Measurements from ENCODE around the gene NEUROD1.

Gene NEUROD1

DNA sequence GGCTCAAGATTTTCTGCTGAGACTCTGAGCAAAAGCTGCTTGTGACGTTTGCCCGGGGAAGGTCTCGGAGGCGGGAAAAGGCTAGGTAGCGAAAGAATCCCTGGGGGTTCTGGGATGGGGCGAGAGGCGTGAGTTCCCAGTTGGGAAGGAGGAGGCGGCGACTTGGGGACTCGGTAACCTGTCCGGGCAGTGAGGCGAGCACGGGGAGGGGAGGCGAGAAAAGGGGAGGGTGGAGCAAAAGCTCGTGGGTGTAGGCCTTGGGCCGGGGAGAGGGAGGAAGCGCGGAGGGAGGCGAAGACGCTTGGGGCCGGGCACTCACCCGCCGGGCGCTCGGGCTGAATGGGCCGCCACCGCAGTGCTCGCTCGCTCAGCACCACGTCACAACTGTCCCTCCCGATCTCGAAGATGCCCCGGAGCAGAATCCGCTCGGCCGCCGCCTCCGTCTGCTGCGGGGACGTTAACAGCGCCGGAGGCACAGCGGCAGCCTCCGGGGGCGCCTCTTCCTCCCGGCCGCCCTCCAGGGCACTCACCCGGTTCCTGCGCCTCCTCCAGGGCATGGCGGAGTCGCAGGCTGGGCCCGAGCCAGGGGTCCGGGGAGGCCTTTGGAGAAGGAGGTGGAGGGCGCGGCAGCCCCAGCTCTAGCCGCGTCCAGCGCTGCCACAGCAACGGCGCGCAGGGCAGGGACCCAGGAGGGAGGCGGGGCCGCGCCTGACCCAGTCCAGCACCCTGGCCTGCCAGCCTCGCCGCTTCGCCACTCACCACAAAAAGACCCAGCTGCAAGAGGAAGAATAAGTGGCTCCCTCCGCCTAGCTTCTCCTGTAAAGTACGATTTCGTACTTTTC lies 23.6 kb downstream of the NEUROD1 start, which contains the start of gene CERKL:
Gene CERKL, minus strand, starts transcription at position 656 of the 842 bp plus-strand sequence. Its CDS starts 99 bp downstream, at position 557.
- Histone ChIP-seq H3K9ac (ENCODE audit: insufficient read length) (no peak within 1 kb of the TSS), H3K9me3 (ENCODE audit: low read depth, low read length) (no peaks in the 10 kb centered on the region), H3K27ac (no peak within 1 kb of the TSS), H3K36me3 (ENCODE audit: insufficient read depth, low read length) (no peaks in the 10 kb centered on the region), H3K4me3 (no peak within 1 kb of the TSS)
- no peak for DNase-seq (ENCODE audit: low read depth, low spot score)
- TF ChIP-seq FOXP2 (optimal IDR thresholded peaks at IDR 0.05; ENCODE audit: control extremely low read depth, extremely low read length, insufficient read depth) (no peak), EZH2 (IDR thresholded peaks at IDR 0.05) (no peak), POLR2AphosphoS5 (IDR thresholded peaks at IDR 0.05; ENCODE audit: borderline replicate concordance, low read depth, low read length) (no peak)

- H3K4me3 ChIP-seq, result no peak overlapping the region
- H3K9me3 ChIP-seq (ENCODE audit: low read depth, low read length), result no peaks in the 10 kb centered on the region
- H3K27ac ChIP-seq, result no peak overlapping the region
- no peaks in the 10 kb centered on the region for H3K36me3 ChIP-seq (ENCODE audit: insufficient read depth, low read length)
- H3K9ac ChIP-seq (ENCODE audit: insufficient read length), result no peak overlapping the region
- no peak for DNase-seq (ENCODE audit: low read depth, low spot score)
- TF ChIP-seq POLR2AphosphoS5 (IDR thresholded peaks at IDR 0.05; ENCODE audit: borderline replicate concordance, low read depth, low read length) (no peak), FOXP2 (optimal IDR thresholded peaks at IDR 0.05; ENCODE audit: control extremely low read depth, extremely low read length, insufficient read depth) (no peak), EZH2 (IDR thresholded peaks at IDR 0.05) (no peak)
Observed at GRCh38 chr2:181655519-181655918, 24.8 kb downstream of the NEUROD1 start.

DNA sequence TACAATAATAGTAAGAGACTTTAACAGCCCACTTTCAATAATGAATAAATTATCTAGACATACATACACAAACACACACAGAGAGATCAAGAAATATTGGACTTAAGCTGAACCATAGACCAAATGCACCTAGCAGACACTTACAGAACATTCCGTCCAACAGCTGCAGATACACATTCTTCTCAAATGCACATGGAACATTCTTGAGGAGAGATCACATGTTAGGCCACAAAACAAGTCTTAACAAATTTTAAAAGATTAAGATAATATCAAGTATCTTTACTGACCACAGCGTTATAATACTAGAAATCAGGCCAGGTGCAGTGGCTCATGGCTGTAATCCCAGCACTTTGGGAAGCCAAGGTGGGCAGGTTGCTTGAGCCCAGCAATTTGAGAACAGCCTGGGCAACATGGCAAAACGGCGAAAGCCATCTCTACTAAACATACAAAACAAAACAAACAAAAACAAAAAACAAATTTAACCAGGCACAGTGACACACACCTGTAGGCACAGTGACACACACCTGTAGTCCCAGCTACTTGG lies 30.8 kb downstream of the NEUROD1 start:
- no peak overlapping the region for H3K4me3 ChIP-seq
- no peak for TF ChIP-seq EZH2 (IDR thresholded peaks at IDR 0.05)
- TF ChIP-seq FOXP2 (optimal IDR thresholded peaks at IDR 0.05; ENCODE audit: control extremely low read depth, extremely low read length, insufficient read depth), result no peak
- TF ChIP-seq POLR2AphosphoS5 (IDR thresholded peaks at IDR 0.05; ENCODE audit: borderline replicate concordance, low read depth, low read length), result no peak
- DNase-seq (ENCODE audit: low read depth, low spot score), result no peak
- no peak overlapping the region for H3K27ac ChIP-seq
- no peaks in the 10 kb centered on the region for H3K36me3 ChIP-seq (ENCODE audit: insufficient read depth, low read length)
- no peaks in the 10 kb centered on the region for H3K9me3 ChIP-seq (ENCODE audit: low read depth, low read length)
- no peak overlapping the region for H3K9ac ChIP-seq (ENCODE audit: insufficient read length)

DNA sequence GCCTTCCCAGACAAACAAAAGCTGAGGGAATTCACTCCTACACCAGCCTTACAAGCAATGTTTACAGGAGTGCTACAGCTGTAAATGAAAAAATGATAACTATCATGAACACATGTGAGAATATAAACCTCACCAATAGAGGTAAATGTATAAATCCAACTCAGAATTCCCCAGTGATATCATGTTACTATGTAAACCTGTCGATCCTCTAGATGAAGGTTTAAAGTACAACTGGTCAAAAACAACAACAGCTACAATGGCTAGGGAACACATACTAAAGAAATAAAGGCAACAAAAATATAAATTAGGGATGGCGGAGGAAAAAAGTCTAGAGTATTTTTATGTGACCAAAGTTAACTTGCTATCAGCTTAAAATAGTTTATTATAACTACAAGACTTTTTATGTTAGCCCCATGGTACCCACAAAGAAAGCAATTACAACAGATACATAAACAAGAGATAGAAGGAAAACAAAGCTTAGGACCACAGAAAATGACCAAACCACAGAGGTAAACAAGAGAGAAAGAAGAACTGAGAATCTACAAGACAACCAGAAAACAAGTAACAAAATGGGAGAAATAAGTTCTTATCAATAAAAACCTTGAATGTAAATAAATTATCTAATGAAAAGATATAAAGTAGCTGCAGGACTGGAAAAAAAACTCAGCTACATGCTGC lies 31.7 kb downstream of the NEUROD1 start:
- Histone ChIP-seq H3K9me3 (ENCODE audit: low read depth, low read length) (no peaks in the 10 kb centered on the region), H3K9ac (ENCODE audit: insufficient read length) (no peak overlapping the region), H3K4me3 (no peak overlapping the region), H3K27ac (no peak overlapping the region), H3K36me3 (ENCODE audit: insufficient read depth, low read length) (no peaks in the 10 kb centered on the region)
- DNase-seq (ENCODE audit: low read depth, low spot score), result no peak
- TF ChIP-seq FOXP2 (optimal IDR thresholded peaks at IDR 0.05; ENCODE audit: control extremely low read depth, extremely low read length, insufficient read depth), result no peak
- TF ChIP-seq EZH2 (IDR thresholded peaks at IDR 0.05), result no peak
- TF ChIP-seq POLR2AphosphoS5 (IDR thresholded peaks at IDR 0.05; ENCODE audit: borderline replicate concordance, low read depth, low read length), result no peak

GRCh38 chr2:181646415-181646987 lies 33.8 kb downstream of the NEUROD1 start:
- no peak overlapping the region for H3K27ac ChIP-seq
- no peak overlapping the region for H3K4me3 ChIP-seq
- H3K36me3 ChIP-seq (ENCODE audit: insufficient read depth, low read length), result no peaks in the 10 kb centered on the region
- no peak for TF ChIP-seq EZH2 (IDR thresholded peaks at IDR 0.05)
- no peak for TF ChIP-seq POLR2AphosphoS5 (IDR thresholded peaks at IDR 0.05; ENCODE audit: borderline replicate concordance, low read depth, low read length)
- TF ChIP-seq FOXP2 (optimal IDR thresholded peaks at IDR 0.05; ENCODE audit: control extremely low read depth, extremely low read length, insufficient read depth), result no peak
- DNase-seq (ENCODE audit: low read depth, low spot score), result no peak
- H3K9me3 ChIP-seq (ENCODE audit: low read depth, low read length), result no peaks in the 10 kb centered on the region
- no peak overlapping the region for H3K9ac ChIP-seq (ENCODE audit: insufficient read length)

- DNase-seq (ENCODE audit: low read depth, low spot score), result no peak
- Histone ChIP-seq H3K9ac (ENCODE audit: insufficient read length) (no peak overlapping the region), H3K9me3 (ENCODE audit: low read depth, low read length) (no peaks in the 10 kb centered on the region), H3K27ac (no peak overlapping the region), H3K4me3 (no peak overlapping the region), H3K36me3 (ENCODE audit: insufficient read depth, low read length) (no peaks in the 10 kb centered on the region)
- TF ChIP-seq EZH2 (IDR thresholded peaks at IDR 0.05) (no peak), FOXP2 (optimal IDR thresholded peaks at IDR 0.05; ENCODE audit: control extremely low read depth, extremely low read length, insufficient read depth) (no peak), POLR2AphosphoS5 (IDR thresholded peaks at IDR 0.05; ENCODE audit: borderline replicate concordance, low read depth, low read length) (no peak)
Observed at GRCh38 chr2:181643151-181643550, 37.2 kb downstream of the NEUROD1 start.

DNA sequence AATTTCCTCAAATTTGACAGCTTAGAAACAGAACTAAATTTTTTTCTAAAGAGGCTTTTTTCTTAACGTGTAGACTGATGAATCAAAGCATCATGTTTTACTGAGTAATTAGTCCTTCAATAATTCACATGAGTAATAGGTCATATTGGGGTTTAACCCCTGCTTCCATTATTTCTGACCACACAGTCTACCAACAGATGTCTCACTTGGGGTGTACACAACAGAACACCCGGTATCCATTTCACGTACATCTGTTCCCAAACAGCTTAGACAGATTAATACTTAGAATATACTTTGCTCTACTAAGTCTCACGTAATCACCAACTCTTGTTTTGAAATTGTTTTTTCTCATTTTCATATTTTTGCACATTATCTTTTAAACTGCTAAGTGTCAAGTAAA lies 38.2 kb downstream of the NEUROD1 start:
- no peak overlapping the region for H3K4me3 ChIP-seq
- H3K9me3 ChIP-seq (ENCODE audit: low read depth, low read length), result no peaks in the 10 kb centered on the region
- DNase-seq (ENCODE audit: low read depth, low spot score), result no peak
- no peak overlapping the region for H3K27ac ChIP-seq
- H3K36me3 ChIP-seq (ENCODE audit: insufficient read depth, low read length), result no peaks in the 10 kb centered on the region
- no peak overlapping the region for H3K9ac ChIP-seq (ENCODE audit: insufficient read length)
- no peak for TF ChIP-seq POLR2AphosphoS5 (IDR thresholded peaks at IDR 0.05; ENCODE audit: borderline replicate concordance, low read depth, low read length)
- TF ChIP-seq FOXP2 (optimal IDR thresholded peaks at IDR 0.05; ENCODE audit: control extremely low read depth, extremely low read length, insufficient read depth), result no peak
- no peak for TF ChIP-seq EZH2 (IDR thresholded peaks at IDR 0.05)

GRCh38 chr2:181639686-181640085 lies 40.6 kb downstream of the NEUROD1 start:
- H3K27ac ChIP-seq, result no peak overlapping the region
- no peak overlapping the region for H3K9ac ChIP-seq (ENCODE audit: insufficient read length)
- H3K36me3 ChIP-seq (ENCODE audit: insufficient read depth, low read length), result no peaks in the 10 kb centered on the region
- H3K9me3 ChIP-seq (ENCODE audit: low read depth, low read length), result no peaks in the 10 kb centered on the region
- no peak overlapping the region for H3K4me3 ChIP-seq
- TF ChIP-seq FOXP2 (optimal IDR thresholded peaks at IDR 0.05; ENCODE audit: control extremely low read depth, extremely low read length, insufficient read depth) (no peak), POLR2AphosphoS5 (IDR thresholded peaks at IDR 0.05; ENCODE audit: borderline replicate concordance, low read depth, low read length) (no peak), EZH2 (IDR thresholded peaks at IDR 0.05) (no peak)
- DNase-seq (ENCODE audit: low read depth, low spot score), result no peak
